HEK293 (cell line): ENCODE measurements around the gene SLC38A3.

Experiments
- CTCF ChIA-PET: fragments of 350-600 bp; formaldehyde crosslinking; extraction: SDS; loops from one replicate; lab custom pipeline; 2021; ENCODE audit warnings: antibody characterized with exemption; lab: Yijun Ruan, JAX
- POLR2A ChIA-PET: fragments of 300-600 bp; formaldehyde crosslinking; extraction: SDS; loops from one replicate; lab custom pipeline; 2020; ENCODE audit warnings: antibody characterized with exemption, inconsistent platforms; lab: Yijun Ruan, JAX
- H3K27ac ChIP-seq: fragments of 200-500 bp; sonication (Bioruptor generic); 2 replicates; pipeline ENCODE4 v1.5.1; 2014; ENCODE audit warnings: low read depth, low read length, control low read depth, inconsistent platforms; ENCODE audit errors: extremely low read depth
- H3K36me3 ChIP-seq, 2 experiments: fragments of 200-500 bp in 1 of 2; sonication (Bioruptor generic) in 1 of 2; 1 replicate in 1 of 2; 2 replicates in 1 of 2; pipeline ENCODE4 v1.5.1; 2014 to 2017; ENCODE audit warnings: inconsistent platforms in 2 of 2, low read length in 2 of 2; ENCODE audit not compliant: control insufficient read depth in 2 of 2, insufficient read depth in 1 of 2
- H3K4me1 ChIP-seq: fragments of 200-500 bp; sonication (Bioruptor generic); 2 replicates; pipeline ENCODE4 v1.5.1; 2014; ENCODE audit warnings: mild to moderate bottlenecking, low read length, inconsistent platforms; ENCODE audit not compliant: control insufficient read depth, insufficient read depth
- H3K4me3 ChIP-seq: 2 replicates; pipeline ENCODE4 v1.5.1; 2011; ENCODE audit warnings: low read depth, mild to moderate bottlenecking, control low read depth, low read length, moderate library complexity
- H3K9me3 ChIP-seq: fragments of 200-500 bp; sonication (Bioruptor generic); 2 replicates; pipeline ENCODE4 v1.5.1; 2014; ENCODE audit warnings: low read depth, low read length, inconsistent platforms; ENCODE audit not compliant: control insufficient read depth, insufficient read depth
- GLIS2 ChIP-seq: fragments of 450-650 bp; formaldehyde crosslinking; IDR thresholded peaks from 2 replicates; pipeline ENCODE4 v1.5.1; 2016; ENCODE audit warnings: missing biosample characterization, missing genetic modification characterization
- KLF1 ChIP-seq: fragments of 450-650 bp; formaldehyde crosslinking; IDR thresholded peaks from 2 replicates; pipeline ENCODE4 v1.5.1; 2016; ENCODE audit warnings: missing biosample characterization, missing genetic modification characterization
- KLF10 ChIP-seq: fragments of 450-650 bp; IDR thresholded peaks from 2 replicates; pipeline ENCODE4 v1.5.1; 2018; ENCODE audit warnings: missing biosample characterization, mild to moderate bottlenecking, missing genetic modification characterization
- KLF7 ChIP-seq: fragments of 450-650 bp; formaldehyde crosslinking; IDR thresholded peaks from 2 replicates; pipeline ENCODE4 v1.5.1; 2016; ENCODE audit warnings: missing biosample characterization, missing genetic modification characterization, borderline replicate concordance
- KLF9 ChIP-seq: fragments of 450-650 bp; formaldehyde crosslinking; IDR thresholded peaks from 2 replicates; pipeline ENCODE4 v1.5.1; 2016; ENCODE audit warnings: missing biosample characterization, missing genetic modification characterization, low read depth
- SP3 ChIP-seq: fragments of 450-650 bp; formaldehyde crosslinking; IDR thresholded peaks from 2 replicates; pipeline ENCODE4 v1.5.1; 2016; ENCODE audit warnings: missing biosample characterization, missing genetic modification characterization
- TRIM28 ChIP-seq: IDR thresholded peaks from 2 replicates; pipeline ENCODE4 v1.6.1; 2011; ENCODE audit warnings: low read length, control low read depth, borderline replicate concordance
- ZBTB20 ChIP-seq: fragments of 450-650 bp; formaldehyde crosslinking; IDR thresholded peaks from 2 replicates; pipeline ENCODE4 v1.5.1; 2016; ENCODE audit warnings: missing biosample characterization, missing genetic modification characterization
- ZFHX2 ChIP-seq: fragments of 450-650 bp; formaldehyde crosslinking; conservative IDR thresholded peaks from 2 replicates; pipeline ENCODE4 v1.5.1; 2016; ENCODE audit warnings: missing biosample characterization, missing genetic modification characterization
- ZIC2 ChIP-seq: fragments of 450-650 bp; formaldehyde crosslinking; IDR thresholded peaks from 2 replicates; pipeline ENCODE4 v1.5.1; 2016; ENCODE audit warnings: missing biosample characterization, missing genetic modification characterization
- ZNF596 ChIP-seq: fragments of 450-650 bp; IDR thresholded peaks from 2 replicates; pipeline ENCODE4 v1.5.0; 2018; ENCODE audit warnings: missing biosample characterization, mild to moderate bottlenecking, missing genetic modification characterization, moderate library complexity
- ZNF660 ChIP-seq: fragments of 450-650 bp; IDR thresholded peaks from 2 replicates; pipeline ENCODE4 v1.5.1; 2018; ENCODE audit warnings: missing biosample characterization, mild to moderate bottlenecking, missing genetic modification characterization
- ZNF707 ChIP-seq: fragments of 450-650 bp; formaldehyde crosslinking; IDR thresholded peaks from 2 replicates; pipeline ENCODE4 v1.5.1; 2016; ENCODE audit warnings: missing biosample characterization, missing genetic modification characterization
- ZNF776 ChIP-seq: fragments of 450-650 bp; formaldehyde crosslinking; IDR thresholded peaks from 2 replicates; pipeline ENCODE4 v1.5.0; 2017; ENCODE audit warnings: missing biosample characterization, missing genetic modification characterization, borderline replicate concordance
- TF ChIP-seq, protein P1 (sequence below): fragments of 450-650 bp; formaldehyde crosslinking; IDR thresholded peaks from 2 replicates; pipeline ENCODE4 v1.5.1; 2017; ENCODE audit warnings: missing biosample characterization, missing genetic modification characterization
- TF ChIP-seq, protein P2 (sequence below): fragments of 450-650 bp; formaldehyde crosslinking; conservative IDR thresholded peaks from 2 replicates; pipeline ENCODE4 v1.5.1; 2016; ENCODE audit warnings: low read depth, missing biosample characterization, missing genetic modification characterization
- TF ChIP-seq, protein P3 (sequence below): fragments of 450-650 bp; formaldehyde crosslinking; IDR thresholded peaks from 2 replicates; pipeline ENCODE4 v1.5.1; 2016; ENCODE audit warnings: missing biosample characterization, missing genetic modification characterization
- TF ChIP-seq, protein P4 (sequence below): fragments of 450-650 bp; formaldehyde crosslinking; IDR thresholded peaks from 2 replicates; pipeline ENCODE4 v1.5.1; 2016; ENCODE audit warnings: missing biosample characterization, missing genetic modification characterization, low read depth
- TF ChIP-seq, protein P5 (sequence below): fragments of 450-650 bp; formaldehyde crosslinking; IDR thresholded peaks from 2 replicates; pipeline ENCODE4 v1.5.1; 2016; ENCODE audit warnings: missing biosample characterization, missing genetic modification characterization

The SLC38A3 gene

DNA sequence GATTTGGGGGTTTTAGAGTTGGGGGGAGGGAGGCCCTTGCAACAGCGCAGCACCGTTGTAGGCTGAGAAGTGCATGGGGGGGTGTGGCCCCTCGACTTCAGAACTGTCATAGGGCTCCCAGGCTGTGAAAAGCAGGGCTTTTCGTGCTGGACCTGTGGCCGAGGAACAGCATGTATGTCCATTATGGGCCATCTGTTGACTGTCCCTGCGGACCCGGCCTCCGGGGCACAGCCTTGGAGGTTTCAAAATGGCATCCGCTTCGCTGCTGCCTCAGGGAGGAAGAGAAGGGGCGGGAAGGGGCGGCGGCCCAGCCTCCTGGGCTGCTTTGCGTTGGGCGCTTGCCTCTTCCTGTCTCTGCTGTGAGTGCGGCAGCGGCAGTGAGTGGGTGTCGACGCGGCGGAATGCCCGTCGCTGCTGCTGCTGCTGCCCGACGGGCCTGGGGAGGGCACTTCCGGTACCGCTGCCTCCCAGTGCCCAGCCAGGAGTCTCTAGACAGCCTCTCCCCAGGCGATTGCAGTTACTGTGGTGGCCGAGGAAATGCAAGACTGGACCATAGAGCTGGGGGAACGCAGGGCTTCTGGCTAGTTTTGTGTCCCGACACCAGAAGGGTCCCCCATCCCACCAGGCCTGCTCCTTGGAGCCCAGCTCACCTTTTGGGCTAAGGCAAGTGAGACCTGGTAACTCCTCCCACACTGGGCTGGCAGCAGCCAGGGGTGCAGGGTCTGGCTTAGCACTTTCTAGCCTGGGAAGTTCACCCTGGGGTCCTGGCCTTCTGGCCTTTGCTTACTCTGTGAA is 32.9 kb downstream of the SLC38A3 start (continued):
- TF ChIP-seq, protein P1, sequence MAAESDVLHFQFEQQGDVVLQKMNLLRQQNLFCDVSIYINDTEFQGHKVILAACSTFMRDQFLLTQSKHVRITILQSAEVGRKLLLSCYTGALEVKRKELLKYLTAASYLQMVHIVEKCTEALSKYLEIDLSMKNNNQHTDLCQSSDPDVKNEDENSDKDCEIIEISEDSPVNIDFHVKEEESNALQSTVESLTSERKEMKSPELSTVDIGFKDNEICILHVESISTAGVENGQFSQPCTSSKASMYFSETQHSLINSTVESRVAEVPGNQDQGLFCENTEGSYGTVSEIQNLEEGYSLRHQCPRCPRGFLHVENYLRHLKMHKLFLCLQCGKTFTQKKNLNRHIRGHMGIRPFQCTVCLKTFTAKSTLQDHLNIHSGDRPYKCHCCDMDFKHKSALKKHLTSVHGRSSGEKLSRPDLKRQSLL (tag by site-specific recombination), result no peak
- TF ChIP-seq ZIC2 (tag by site-specific recombination), result peak; percentile 9; the same call in 1 of the 2 replicates
- TF ChIP-seq GLIS2, result peak; percentile 52
- no peak for TF ChIP-seq ZNF707
- TF ChIP-seq SP3, result peak; percentile 50
- TF ChIP-seq ZBTB20 (tag by site-specific recombination), result peak; percentile 73; the same call in 1 of the 2 replicates
- no peak for TF ChIP-seq ZNF776 (tag by site-specific recombination)
- TF ChIP-seq, protein P2, sequence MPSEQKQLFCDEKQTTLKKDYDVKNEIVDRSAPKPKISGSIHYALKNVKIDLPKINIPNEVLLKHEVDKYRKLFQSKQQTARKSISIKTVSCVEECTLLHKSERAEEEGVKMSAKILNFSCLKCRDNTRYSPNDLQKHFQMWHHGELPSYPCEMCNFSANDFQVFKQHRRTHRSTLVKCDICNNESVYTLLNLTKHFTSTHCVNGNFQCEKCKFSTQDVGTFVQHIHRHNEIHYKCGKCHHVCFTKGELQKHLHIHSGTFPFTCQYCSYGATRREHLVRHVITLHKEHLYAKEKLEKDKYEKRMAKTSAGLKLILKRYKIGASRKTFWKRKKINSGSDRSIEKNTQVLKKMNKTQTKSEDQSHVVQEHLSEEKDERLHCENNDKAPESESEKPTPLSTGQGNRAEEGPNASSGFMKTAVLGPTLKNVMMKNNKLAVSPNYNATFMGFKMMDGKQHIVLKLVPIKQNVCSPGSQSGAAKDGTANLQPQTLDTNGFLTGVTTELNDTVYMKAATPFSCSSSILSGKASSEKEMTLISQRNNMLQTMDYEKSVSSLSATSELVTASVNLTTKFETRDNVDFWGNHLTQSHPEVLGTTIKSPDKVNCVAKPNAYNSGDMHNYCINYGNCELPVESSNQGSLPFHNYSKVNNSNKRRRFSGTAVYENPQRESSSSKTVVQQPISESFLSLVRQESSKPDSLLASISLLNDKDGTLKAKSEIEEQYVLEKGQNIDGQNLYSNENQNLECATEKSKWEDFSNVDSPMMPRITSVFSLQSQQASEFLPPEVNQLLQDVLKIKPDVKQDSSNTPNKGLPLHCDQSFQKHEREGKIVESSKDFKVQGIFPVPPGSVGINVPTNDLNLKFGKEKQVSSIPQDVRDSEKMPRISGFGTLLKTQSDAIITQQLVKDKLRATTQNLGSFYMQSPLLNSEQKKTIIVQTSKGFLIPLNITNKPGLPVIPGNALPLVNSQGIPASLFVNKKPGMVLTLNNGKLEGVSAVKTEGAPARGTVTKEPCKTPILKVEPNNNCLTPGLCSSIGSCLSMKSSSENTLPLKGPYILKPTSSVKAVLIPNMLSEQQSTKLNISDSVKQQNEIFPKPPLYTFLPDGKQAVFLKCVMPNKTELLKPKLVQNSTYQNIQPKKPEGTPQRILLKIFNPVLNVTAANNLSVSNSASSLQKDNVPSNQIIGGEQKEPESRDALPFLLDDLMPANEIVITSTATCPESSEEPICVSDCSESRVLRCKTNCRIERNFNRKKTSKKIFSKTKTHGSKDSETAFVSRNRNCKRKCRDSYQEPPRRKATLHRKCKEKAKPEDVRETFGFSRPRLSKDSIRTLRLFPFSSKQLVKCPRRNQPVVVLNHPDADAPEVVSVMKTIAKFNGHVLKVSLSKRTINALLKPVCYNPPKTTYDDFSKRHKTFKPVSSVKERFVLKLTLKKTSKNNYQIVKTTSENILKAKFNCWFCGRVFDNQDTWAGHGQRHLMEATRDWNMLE (tag by site-specific recombination), result no peak
- TF ChIP-seq, all 188 proteins: peak for 17

DNA sequence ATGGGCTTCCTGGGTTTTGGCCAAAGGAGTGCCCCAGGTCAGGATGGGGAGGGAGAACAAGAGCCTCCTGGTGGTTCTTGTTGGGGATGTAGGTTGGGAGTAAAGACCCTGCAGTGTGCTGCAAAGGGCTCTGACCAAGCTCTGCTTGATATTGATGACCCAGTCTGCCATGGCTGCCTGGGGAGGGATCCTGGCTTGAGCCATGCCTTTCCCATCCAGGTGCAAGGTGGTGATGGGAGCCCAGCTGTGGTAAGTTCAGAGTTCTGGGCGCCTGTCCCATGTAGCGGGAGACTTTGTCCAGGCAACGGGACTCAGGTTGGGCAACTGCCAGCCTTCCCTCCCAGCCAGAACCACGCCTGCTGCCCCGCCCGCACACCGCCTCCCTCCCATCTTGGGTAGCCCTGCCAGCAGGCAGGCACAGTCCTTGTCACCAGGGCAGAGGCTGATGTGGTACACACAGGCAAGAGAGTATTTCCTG is 33.5 kb downstream of the SLC38A3 start:
- Histone ChIP-seq H3K4me1 (peaks cover 14% of the 10 kb centered on the region), H3K36me3 (peaks cover 0 to 10% of the 10 kb centered on the region in 2 experiments; a peak in 1 of 3 replicates), H3K4me3 (peak overlapping the region; percentile 67), H3K27ac (peak overlapping the region; percentile 77; the same call in 1 of the 2 replicates), H3K9me3 (no peaks in the 10 kb centered on the region)
- peak; percentile 57; the same call in 1 of the 2 replicates for TF ChIP-seq KLF9 (tag by site-specific recombination)
- peak; percentile 38 for TF ChIP-seq ZFHX2 (tag by site-specific recombination)
- TF ChIP-seq, protein P3, sequence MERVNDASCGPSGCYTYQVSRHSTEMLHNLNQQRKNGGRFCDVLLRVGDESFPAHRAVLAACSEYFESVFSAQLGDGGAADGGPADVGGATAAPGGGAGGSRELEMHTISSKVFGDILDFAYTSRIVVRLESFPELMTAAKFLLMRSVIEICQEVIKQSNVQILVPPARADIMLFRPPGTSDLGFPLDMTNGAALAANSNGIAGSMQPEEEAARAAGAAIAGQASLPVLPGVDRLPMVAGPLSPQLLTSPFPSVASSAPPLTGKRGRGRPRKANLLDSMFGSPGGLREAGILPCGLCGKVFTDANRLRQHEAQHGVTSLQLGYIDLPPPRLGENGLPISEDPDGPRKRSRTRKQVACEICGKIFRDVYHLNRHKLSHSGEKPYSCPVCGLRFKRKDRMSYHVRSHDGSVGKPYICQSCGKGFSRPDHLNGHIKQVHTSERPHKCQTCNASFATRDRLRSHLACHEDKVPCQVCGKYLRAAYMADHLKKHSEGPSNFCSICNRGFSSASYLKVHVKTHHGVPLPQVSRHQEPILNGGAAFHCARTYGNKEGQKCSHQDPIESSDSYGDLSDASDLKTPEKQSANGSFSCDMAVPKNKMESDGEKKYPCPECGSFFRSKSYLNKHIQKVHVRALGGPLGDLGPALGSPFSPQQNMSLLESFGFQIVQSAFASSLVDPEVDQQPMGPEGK (tag by site-specific recombination), result no peak
- TF ChIP-seq, protein P4, sequence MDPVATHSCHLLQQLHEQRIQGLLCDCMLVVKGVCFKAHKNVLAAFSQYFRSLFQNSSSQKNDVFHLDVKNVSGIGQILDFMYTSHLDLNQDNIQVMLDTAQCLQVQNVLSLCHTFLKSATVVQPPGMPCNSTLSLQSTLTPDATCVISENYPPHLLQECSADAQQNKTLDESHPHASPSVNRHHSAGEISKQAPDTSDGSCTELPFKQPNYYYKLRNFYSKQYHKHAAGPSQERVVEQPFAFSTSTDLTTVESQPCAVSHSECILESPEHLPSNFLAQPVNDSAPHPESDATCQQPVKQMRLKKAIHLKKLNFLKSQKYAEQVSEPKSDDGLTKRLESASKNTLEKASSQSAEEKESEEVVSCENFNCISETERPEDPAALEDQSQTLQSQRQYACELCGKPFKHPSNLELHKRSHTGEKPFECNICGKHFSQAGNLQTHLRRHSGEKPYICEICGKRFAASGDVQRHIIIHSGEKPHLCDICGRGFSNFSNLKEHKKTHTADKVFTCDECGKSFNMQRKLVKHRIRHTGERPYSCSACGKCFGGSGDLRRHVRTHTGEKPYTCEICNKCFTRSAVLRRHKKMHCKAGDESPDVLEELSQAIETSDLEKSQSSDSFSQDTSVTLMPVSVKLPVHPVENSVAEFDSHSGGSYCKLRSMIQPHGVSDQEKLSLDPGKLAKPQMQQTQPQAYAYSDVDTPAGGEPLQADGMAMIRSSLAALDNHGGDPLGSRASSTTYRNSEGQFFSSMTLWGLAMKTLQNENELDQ (tag by site-specific recombination), result no peak
- no peak for TF ChIP-seq ZNF596 (tag by site-specific recombination)
- TF ChIP-seq KLF10 (tag by site-specific recombination), result 0 out of 2 replicates have a peak, but pooled peaks have one; percentile 28
- TF ChIP-seq KLF1 (tag by site-specific recombination), result peak; percentile 81
- TF ChIP-seq, protein P5, sequence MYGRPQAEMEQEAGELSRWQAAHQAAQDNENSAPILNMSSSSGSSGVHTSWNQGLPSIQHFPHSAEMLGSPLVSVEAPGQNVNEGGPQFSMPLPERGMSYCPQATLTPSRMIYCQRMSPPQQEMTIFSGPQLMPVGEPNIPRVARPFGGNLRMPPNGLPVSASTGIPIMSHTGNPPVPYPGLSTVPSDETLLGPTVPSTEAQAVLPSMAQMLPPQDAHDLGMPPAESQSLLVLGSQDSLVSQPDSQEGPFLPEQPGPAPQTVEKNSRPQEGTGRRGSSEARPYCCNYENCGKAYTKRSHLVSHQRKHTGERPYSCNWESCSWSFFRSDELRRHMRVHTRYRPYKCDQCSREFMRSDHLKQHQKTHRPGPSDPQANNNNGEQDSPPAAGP, result peak; percentile 35; the same call in 1 of the 2 replicates
- TF ChIP-seq ZNF660, result peak; percentile 96
- peak; percentile 68; the same call in 1 of the 2 replicates for TF ChIP-seq KLF7 (tag by site-specific recombination)
- no peak for TF ChIP-seq TRIM28
- peak; percentile 31; the same call in 1 of the 2 replicates for TF ChIP-seq SP3
- ChIA-PET POLR2A (no interaction called here), CTCF (interaction anchor here (1.1 to 3.9 kb wide), 4 partner anchors 9 to 33 kb away, joined by 3 to 28 read pairs (median 4); no protein-coding TSS in a partner anchor)
